Skeletal muscle tissue (tissue), 4 donors: ENCODE data around the gene SEC22A. TPM values are rescaled to one million over a fixed set of nuclear protein-coding genes. Genes with fewer than 3 reads are reported as not detected.

ENCODE experiments used
- H3K27ac ChIP-seq: one replicate; pipeline ENCODE4 v1.7.0; 2013; ENCODE audit warnings: mild to moderate bottlenecking, low read depth, low read length, inconsistent platforms
- H3K27me3 ChIP-seq, 3 donors: one replicate each; pipeline ENCODE4 v1.7.0; 2013; ENCODE audit warnings: low read length in 3 of 3; ENCODE audit not compliant: control insufficient read depth in 3 of 3, insufficient read depth in 3 of 3
- H3K36me3 ChIP-seq, 3 donors: one replicate each; pipeline ENCODE4 v1.7.0; 2013; ENCODE audit warnings: low read length in 3 of 3; ENCODE audit not compliant: control insufficient read depth in 3 of 3, insufficient read depth in 3 of 3
- H3K4me1 ChIP-seq, 3 donors: one replicate each; pipeline ENCODE4 v1.7.0; 2013; ENCODE audit warnings: low read length in 3 of 3, mild to moderate bottlenecking in 3 of 3; ENCODE audit not compliant: control insufficient read depth in 3 of 3, insufficient read depth in 3 of 3
- H3K4me3 ChIP-seq, 3 donors: one replicate each; pipeline ENCODE4 v1.7.0; 2013; ENCODE audit warnings: low read length in 3 of 3
- H3K9ac ChIP-seq, 3 donors: one replicate each; pipeline ENCODE4 v1.7.0; 2013; ENCODE audit warnings: low read length in 3 of 3, mild to moderate bottlenecking in 3 of 3, moderate library complexity in 2 of 3, low read depth in 1 of 3
- H3K9me3 ChIP-seq, 3 donors: one replicate each; pipeline ENCODE4 v1.7.0; 2013; ENCODE audit warnings: low read length in 3 of 3; ENCODE audit not compliant: control insufficient read depth in 3 of 3
- total RNA-seq: library from RNA; depleted of rRNA; stranded (reverse); fragments of >200 nt; gene quantifications from one replicate; pipeline ENCODE4 v1.2.3, GENCODE V29; 2014
- donor health status: Osteomylitis.

SEC22A gene
- total RNA-seq, 1 donor from 2014 or later = 54.8 TPM

GRCh38 chr3:123284399-123285010 lies 82.8 kb downstream of the SEC22A start:
- no peak overlapping the region for H3K9ac ChIP-seq
- H3K27ac ChIP-seq = no peak overlapping the region
- H3K36me3 ChIP-seq = peaks cover 0 to 11% (median 4%) of the 10 kb centered on the region in 3 donors
- no peaks in the 10 kb centered on the region for H3K27me3 ChIP-seq
- H3K4me1 ChIP-seq = peaks cover 0 to 5% (median 0%) of the 10 kb centered on the region in 3 donors
- no peaks in the 10 kb centered on the region for H3K9me3 ChIP-seq
- H3K4me3 ChIP-seq = no peak overlapping the region

- H3K9ac ChIP-seq = no peak overlapping the region
- no peak overlapping the region for H3K27ac ChIP-seq
- H3K36me3 ChIP-seq = peaks cover 0 to 11% (median 4%) of the 10 kb centered on the region in 3 donors
Observed at GRCh38 chr3:123285066-123285465, 83.3 kb downstream of the SEC22A start.

GRCh38 chr3:123285479-123285878 lies 83.7 kb downstream of the SEC22A start:
- no peaks in the 10 kb centered on the region for H3K27me3 ChIP-seq
- no peak overlapping the region for H3K4me3 ChIP-seq
- H3K27ac ChIP-seq = no peak overlapping the region
- H3K4me1 ChIP-seq = peaks cover 0 to 5% (median 0%) of the 10 kb centered on the region in 3 donors
- H3K36me3 ChIP-seq = peaks cover 0 to 11% (median 4%) of the 10 kb centered on the region in 3 donors
- H3K9me3 ChIP-seq = no peaks in the 10 kb centered on the region
- no peak overlapping the region for H3K9ac ChIP-seq

More at GRCh38 chr3:123285066-123285465, 83.3 kb downstream of the SEC22A start:
- peaks cover 0 to 5% (median 0%) of the 10 kb centered on the region in 3 donors for H3K4me1 ChIP-seq
- no peak overlapping the region for H3K4me3 ChIP-seq
- no peaks in the 10 kb centered on the region for H3K27me3 ChIP-seq
- no peaks in the 10 kb centered on the region for H3K9me3 ChIP-seq

GRCh38 chr3:123285931-123286307 lies 84.2 kb downstream of the SEC22A start:
- H3K27ac ChIP-seq = no peak overlapping the region
- H3K4me1 ChIP-seq = peaks cover 0 to 5% (median 0%) of the 10 kb centered on the region in 3 donors
- H3K36me3 ChIP-seq = peaks cover 0 to 11% (median 4%) of the 10 kb centered on the region in 3 donors

GRCh38 chr3:123286308-123287023 lies 84.7 kb downstream of the SEC22A start:
- H3K27ac ChIP-seq = no peak overlapping the region

More at GRCh38 chr3:123285931-123286307, 84.2 kb downstream of the SEC22A start:
- no peaks in the 10 kb centered on the region for H3K9me3 ChIP-seq
- H3K9ac ChIP-seq = no peak overlapping the region
- H3K4me3 ChIP-seq = no peak overlapping the region
- H3K27me3 ChIP-seq = no peaks in the 10 kb centered on the region

GRCh38 chr3:123287051-123287961 lies 85.6 kb downstream of the SEC22A start:
- peaks cover 4 to 9% (median 8%) of the 10 kb centered on the region in 3 donors for H3K27me3 ChIP-seq
- peaks cover 0 to 4% (median 0%) of the 10 kb centered on the region in 3 donors for H3K36me3 ChIP-seq
- no peak overlapping the region for H3K4me3 ChIP-seq
- H3K9ac ChIP-seq = no peak overlapping the region
- peaks cover 0 to 5% (median 0%) of the 10 kb centered on the region in 3 donors for H3K4me1 ChIP-seq
- H3K9me3 ChIP-seq = no peaks in the 10 kb centered on the region
- H3K27ac ChIP-seq = no peak overlapping the region

More at GRCh38 chr3:123286308-123287023, 84.7 kb downstream of the SEC22A start:
- Histone ChIP-seq H3K36me3 (peaks cover 0 to 10% (median 4%) of the 10 kb centered on the region in 3 donors), H3K4me3 (no peak overlapping the region), H3K27me3 (peaks cover 0 to 4% (median under 1%) of the 10 kb centered on the region in 3 donors), H3K9ac (no peak overlapping the region), H3K9me3 (no peaks in the 10 kb centered on the region), H3K4me1 (peaks cover 0 to 5% (median 0%) of the 10 kb centered on the region in 3 donors)

- Histone ChIP-seq H3K27me3 (peaks cover 8 to 15% (median 10%) of the 10 kb centered on the region in 3 donors), H3K27ac (no peak overlapping the region), H3K9me3 (no peaks in the 10 kb centered on the region), H3K9ac (no peak overlapping the region), H3K36me3 (peaks cover 0 to 4% (median 0%) of the 10 kb centered on the region in 3 donors), H3K4me3 (no peak overlapping the region), H3K4me1 (peaks cover 0 to 5% (median 0%) of the 10 kb centered on the region in 3 donors)
Observed at GRCh38 chr3:123287962-123288302, 86.2 kb downstream of the SEC22A start.

- Histone ChIP-seq H3K36me3 (no peaks in the 10 kb centered on the region), H3K27ac (no peak overlapping the region), H3K9ac (no peak overlapping the region), H3K27me3 (peaks cover 8 to 16% (median 10%) of the 10 kb centered on the region in 3 donors), H3K9me3 (no peaks in the 10 kb centered on the region), H3K4me1 (peaks cover 0 to 4% (median 0%) of the 10 kb centered on the region in 3 donors), H3K4me3 (no peak overlapping the region)
Observed at GRCh38 chr3:123289391-123290106, 87.8 kb downstream of the SEC22A start.
